ENCODE results near the gene OBSL1. TPM values are rescaled to one million over a fixed set of nuclear protein-coding genes. Genes with fewer than 3 reads are reported as not detected.
A peak's percentile ranks its signal among the peaks of the same experiment; 100 is the strongest.

Gene OBSL1
- total RNA-seq, 3 donors from 2014 or later: 69.2 to 91.9 (median 73.1) TPM

GRCh38 chr2:219597552-219598307, 26.4 kb upstream of the OBSL1 start, which contains the start of gene STK11IP:
Gene STK11IP, plus strand, starts transcription at chr2:219597857. Its CDS starts 263 bp downstream, at chr2:219598120.
- peak; percentile 95 to 96 for DNase-seq (ENCODE audit: low spot score in 2 of 2)

DNA sequence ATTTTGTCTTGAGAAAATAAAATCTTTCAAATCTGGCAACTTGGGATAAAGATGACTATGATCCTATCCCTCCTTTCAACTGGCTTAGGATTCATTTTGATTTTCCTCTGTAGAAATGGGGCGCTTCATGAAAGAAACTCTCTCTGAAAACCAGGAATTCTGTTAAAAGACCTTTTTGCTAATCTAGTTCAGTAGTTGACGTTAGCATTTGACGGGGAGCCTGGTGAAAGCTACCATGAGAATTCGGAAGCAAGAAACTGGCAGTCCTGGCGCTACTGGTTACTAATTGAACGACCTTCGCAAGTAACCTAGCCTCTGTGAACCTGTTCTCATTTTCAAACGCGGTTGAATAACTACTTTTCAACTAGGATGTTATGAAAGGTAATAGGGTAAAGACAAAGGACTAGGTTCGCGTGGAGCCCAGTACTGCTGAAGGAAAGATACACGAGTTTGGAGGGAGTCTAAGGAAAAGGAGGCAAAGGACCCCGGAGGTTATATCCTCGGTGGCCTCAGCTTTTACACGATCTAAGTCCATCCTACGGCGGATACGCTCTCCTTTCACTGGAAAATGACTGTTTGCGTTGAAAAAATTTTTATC, 25.7 kb upstream of the OBSL1 start:
- Histone ChIP-seq H3K4me1 (no peaks in the 10 kb centered on the region), H3K27me3 (no peaks in the 10 kb centered on the region), H3K36me3 (no peaks in the 10 kb centered on the region), H3K27ac (peak overlapping the region; percentile 80 to 89), H3K4me3 (peak overlapping the region; percentile 56 to 75 (median 64)), H3K9me3 (no peaks in the 10 kb centered on the region)
- TF ChIP-seq POLR2A (IDR thresholded peaks at IDR 0.05) (no peak), POLR2AphosphoS5 (IDR thresholded peaks at IDR 0.05) (no peak), CTCF (IDR thresholded peaks at IDR 0.05) (no peak)
- intact Hi-C loops (cut with DNase I; ENCODE audit: low total_unique reads): loop anchor here (5.0 kb wide), 2 partner anchors 55 to 1240 kb away; partner anchors contain the start of genes CATIP, CHPF and TMEM198
- no peak for DNase-seq (ENCODE audit: low spot score in 2 of 2)

More at GRCh38 chr2:219597552-219598307, 26.4 kb upstream of the OBSL1 start, which contains the start of gene STK11IP:
- intact Hi-C loops (cut with DNase I; ENCODE audit: low total_unique reads): loop anchor here (5.0 kb wide), 2 partner anchors 55 to 1240 kb away; partner anchors contain the start of genes CATIP, CHPF and TMEM198
- Histone ChIP-seq H3K4me1 (no peaks in the 10 kb centered on the region), H3K4me3 (peak within 1 kb of the TSS; percentile 56 to 75 (median 64)), H3K9me3 (no peaks in the 10 kb centered on the region), H3K27me3 (no peaks in the 10 kb centered on the region), H3K36me3 (no peaks in the 10 kb centered on the region), H3K27ac (peak within 1 kb of the TSS; percentile 80 to 89)
- peak; percentile 66 to 77 (median 66) for TF ChIP-seq POLR2AphosphoS5 (IDR thresholded peaks at IDR 0.05)
- peak; percentile 49 for TF ChIP-seq POLR2A (IDR thresholded peaks at IDR 0.05)
- no peak for TF ChIP-seq CTCF (IDR thresholded peaks at IDR 0.05)

GRCh38 chr2:219595256-219595655, 23.9 kb upstream of the OBSL1 start:
- H3K9me3 ChIP-seq: no peaks in the 10 kb centered on the region
- H3K36me3 ChIP-seq: no peaks in the 10 kb centered on the region
- TF ChIP-seq CTCF (IDR thresholded peaks at IDR 0.05) (no peak), POLR2AphosphoS5 (IDR thresholded peaks at IDR 0.05) (no peak), POLR2A (IDR thresholded peaks at IDR 0.05) (no peak)
- intact Hi-C loops (cut with DNase I; ENCODE audit: low total_unique reads): loop anchor here (5.0 kb wide), 2 partner anchors 53 to 1238 kb away; partner anchors contain the start of genes CATIP, CHPF and TMEM198
- no peak overlapping the region for H3K4me3 ChIP-seq
- DNase-seq (ENCODE audit: low spot score in 2 of 2): no peak
- no peaks in the 10 kb centered on the region for H3K27me3 ChIP-seq
- no peaks in the 10 kb centered on the region for H3K4me1 ChIP-seq
- H3K27ac ChIP-seq: no peak overlapping the region

- Histone ChIP-seq H3K4me3 (no peak overlapping the region), H3K27ac (no peak overlapping the region), H3K36me3 (no peaks in the 10 kb centered on the region), H3K4me1 (no peaks in the 10 kb centered on the region), H3K9me3 (no peaks in the 10 kb centered on the region), H3K27me3 (no peaks in the 10 kb centered on the region)
- intact Hi-C loops (cut with DNase I; ENCODE audit: low total_unique reads): no loop called here
- TF ChIP-seq CTCF (IDR thresholded peaks at IDR 0.05) (no peak), POLR2A (IDR thresholded peaks at IDR 0.05) (no peak), POLR2AphosphoS5 (IDR thresholded peaks at IDR 0.05) (no peak)
- no peak for DNase-seq (ENCODE audit: low spot score in 2 of 2)
Observed at GRCh38 chr2:219593154-219593553, 21.8 kb upstream of the OBSL1 start.

- Histone ChIP-seq H3K36me3 (no peaks in the 10 kb centered on the region), H3K27me3 (no peaks in the 10 kb centered on the region), H3K4me3 (no peak overlapping the region), H3K4me1 (no peaks in the 10 kb centered on the region), H3K9me3 (no peaks in the 10 kb centered on the region), H3K27ac (no peak overlapping the region)
- TF ChIP-seq POLR2AphosphoS5 (IDR thresholded peaks at IDR 0.05): no peak
- TF ChIP-seq CTCF (IDR thresholded peaks at IDR 0.05): no peak
- no peak for TF ChIP-seq POLR2A (IDR thresholded peaks at IDR 0.05)
- intact Hi-C loops (cut with DNase I; ENCODE audit: low total_unique reads): no loop called here
- DNase-seq (ENCODE audit: low spot score in 2 of 2): no peak
Observed at GRCh38 chr2:219592736-219593135, 21.4 kb upstream of the OBSL1 start.
